GM18517 (cell line): ENCODE data around the gene SLC9A5.

Source experiments
- ATAC-seq: cut with Tn5 transposase; IDR thresholded peaks from one replicate; pipeline ENCODE4 v1.9.1; 2021; ENCODE audit warnings: mild to moderate bottlenecking, moderate library complexity; ENCODE audit not compliant: unreplicated experiment

The SLC9A5 gene

GRCh38 chr16:67238806-67239470 is 9.8 kb upstream of the SLC9A5 start:
- ATAC-seq = no peak

- ATAC-seq = no peak
Observed at GRCh38 chr16:67240506-67240905, 8.3 kb upstream of the SLC9A5 start.

DNA sequence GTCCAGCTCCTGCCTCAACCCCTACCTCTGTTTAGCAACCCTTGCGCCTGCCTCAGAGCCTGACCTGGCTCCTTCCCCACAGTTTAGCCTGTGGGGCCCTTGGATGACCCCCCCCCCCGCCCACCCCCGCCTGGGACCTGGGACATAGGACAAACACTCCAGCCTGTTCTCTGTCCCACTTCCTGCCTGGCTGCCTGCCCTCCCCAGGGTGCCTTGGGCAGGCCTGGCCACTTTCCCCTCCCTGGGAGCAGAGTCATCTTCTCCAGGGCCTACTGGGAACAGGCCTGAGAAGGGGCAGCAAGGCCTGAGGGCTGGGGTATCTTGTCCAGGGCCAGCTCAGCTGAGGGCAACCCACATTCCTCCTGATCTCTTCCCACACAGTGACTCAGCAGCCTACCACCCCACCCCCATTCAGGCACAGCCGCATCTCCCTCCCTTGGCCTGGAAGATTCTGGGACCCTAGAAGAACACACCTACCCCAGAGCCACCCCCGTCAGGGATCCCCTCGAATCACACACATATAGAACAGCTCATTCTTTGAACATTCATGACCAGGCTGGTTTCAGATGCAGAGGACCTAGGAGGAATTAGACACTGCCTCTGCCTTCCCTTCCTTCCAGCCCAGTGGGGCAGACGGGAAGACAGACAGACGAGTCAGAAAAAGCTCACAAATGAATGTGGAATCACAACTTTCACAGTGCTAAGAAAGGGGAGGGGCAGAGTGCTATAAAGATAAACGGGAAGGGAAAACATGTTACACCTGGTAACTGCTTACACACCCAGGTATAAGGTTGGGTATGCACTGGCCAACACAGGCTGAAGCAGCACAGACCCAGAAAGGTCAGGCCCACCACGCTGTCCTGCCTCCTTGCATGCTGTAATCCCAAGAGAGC is 7.5 kb upstream of the SLC9A5 start:
- ATAC-seq = no peak

DNA sequence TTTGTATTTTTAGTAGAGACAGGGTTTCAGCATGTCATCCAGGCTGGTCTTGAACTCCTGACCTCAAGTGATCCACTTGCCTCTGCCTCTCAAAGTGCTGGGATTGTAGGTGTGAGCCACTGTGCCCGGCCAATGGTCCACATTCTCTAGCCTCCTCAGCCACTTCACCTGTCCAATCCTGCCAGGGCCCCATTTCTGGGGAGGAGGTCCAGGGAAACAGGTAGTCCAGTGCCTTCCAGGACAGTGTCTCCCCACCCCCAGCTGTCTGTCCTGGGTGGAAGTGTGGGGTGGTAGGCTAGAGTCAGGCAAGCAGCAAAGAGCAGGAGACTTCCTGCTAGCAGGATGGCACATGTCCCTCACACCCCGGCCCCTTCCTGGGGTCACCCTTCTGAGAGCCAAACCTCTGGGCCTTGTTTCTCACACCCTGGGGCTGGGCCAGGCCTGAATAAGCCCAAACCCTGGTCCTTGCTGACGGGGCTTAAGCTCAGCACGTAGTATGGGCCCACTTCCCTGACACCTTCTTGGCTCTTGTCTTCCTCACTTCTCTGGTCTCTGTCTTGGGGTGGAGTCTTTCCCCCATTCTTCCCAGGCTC is 6.5 kb upstream of the SLC9A5 start:
- no peak for ATAC-seq

DNA sequence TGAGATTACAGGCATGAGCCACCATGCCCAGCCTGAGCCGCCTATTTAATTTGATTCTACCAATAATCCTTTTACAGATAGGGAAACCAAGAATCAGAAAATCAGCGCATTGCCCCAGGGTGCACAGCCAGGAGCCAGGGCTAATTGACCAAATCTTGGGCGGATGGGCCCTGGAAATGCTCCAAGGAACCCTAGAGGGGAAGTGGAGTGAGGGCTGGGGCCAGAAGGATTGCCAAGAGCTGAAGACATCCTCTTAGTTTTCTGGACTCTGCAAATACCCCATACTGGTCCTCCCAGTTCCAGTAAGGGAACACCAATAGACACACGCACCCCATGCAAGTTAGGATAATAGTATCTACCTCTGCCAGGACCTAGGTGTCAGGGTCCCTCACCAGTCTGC is 5.3 kb upstream of the SLC9A5 start:
- no peak for ATAC-seq

DNA sequence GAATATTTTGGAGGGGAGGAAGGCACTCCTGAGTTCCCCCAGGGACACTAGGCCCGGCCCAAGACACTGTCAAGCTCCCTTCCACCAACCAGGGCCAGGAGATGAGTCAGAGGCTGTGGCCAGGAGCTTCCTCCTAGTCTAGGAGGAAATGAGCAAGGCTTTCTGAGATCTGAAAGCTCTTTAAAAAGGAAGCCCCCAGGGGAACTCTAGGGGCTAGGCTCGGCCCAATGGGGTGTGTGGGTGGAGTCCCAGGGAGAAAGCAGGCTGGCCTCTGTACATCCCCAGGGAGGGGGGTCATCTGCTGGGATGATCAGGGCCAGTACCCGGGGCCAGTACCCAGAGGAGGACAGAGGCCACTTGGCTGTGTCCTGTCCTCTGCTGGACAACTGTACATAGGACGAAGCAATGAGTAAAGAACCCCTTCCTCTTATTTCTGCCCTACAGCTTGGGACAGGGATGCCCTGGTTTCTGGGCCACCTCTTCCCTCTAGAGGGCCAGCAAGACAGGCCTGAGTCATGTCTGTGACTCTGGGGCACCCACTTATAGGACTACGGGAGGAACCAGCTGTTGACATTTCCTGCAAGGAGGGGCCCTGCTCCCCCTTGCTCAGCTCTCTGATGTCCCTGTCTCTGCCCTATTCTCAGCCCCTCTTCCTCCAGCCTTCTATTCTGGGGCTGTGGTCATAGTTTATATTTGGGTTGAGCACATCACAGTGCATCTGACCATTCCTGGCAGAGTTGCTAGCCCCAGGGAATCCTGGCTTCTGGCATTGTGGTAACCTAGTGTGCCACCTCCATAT is 4.2 kb upstream of the SLC9A5 start:
- ATAC-seq = peak; percentile 54

DNA sequence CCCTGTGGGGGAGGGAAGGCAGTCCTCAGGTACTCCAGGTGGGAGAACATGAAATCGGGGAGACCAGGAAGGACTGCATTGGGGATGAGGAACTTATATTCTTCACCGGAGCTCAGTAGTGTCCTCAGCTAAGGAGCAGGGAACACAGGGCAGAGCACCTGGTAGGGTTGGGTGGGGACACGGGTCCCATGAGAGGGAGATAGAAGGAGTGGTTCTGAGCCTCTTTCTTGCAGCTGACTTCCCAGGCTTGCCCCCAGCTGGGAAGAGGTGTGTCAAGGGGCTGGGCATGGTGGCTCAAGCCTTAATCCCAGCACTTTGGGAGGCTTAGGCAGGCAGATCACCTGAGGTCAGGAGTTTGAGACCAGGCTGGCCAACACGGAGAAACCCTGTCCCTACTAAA is 3.6 kb upstream of the SLC9A5 start:
- ATAC-seq = no peak

- no peak for ATAC-seq
Observed at GRCh38 chr16:67245674-67246080, 3.1 kb upstream of the SLC9A5 start.

- ATAC-seq = peak; percentile 22
Observed at GRCh38 chr16:67246081-67246755, 2.6 kb upstream of the SLC9A5 start.

- peak; percentile 17 for ATAC-seq
Observed at GRCh38 chr16:67246756-67247191, 2.0 kb upstream of the SLC9A5 start.

- peak; percentile 48 for ATAC-seq
Observed at GRCh38 chr16:67247192-67248072, 1.3 kb upstream of the SLC9A5 start, which contains the start of gene FHOD1. TSS of gene FHOD1 (minus strand) at chr16:67247481. CDS start at chr16:67247410, 71 bp downstream.

GRCh38 chr16:67248073-67248400 is 742 bp upstream of the SLC9A5 start:
- ATAC-seq = no peak

DNA sequence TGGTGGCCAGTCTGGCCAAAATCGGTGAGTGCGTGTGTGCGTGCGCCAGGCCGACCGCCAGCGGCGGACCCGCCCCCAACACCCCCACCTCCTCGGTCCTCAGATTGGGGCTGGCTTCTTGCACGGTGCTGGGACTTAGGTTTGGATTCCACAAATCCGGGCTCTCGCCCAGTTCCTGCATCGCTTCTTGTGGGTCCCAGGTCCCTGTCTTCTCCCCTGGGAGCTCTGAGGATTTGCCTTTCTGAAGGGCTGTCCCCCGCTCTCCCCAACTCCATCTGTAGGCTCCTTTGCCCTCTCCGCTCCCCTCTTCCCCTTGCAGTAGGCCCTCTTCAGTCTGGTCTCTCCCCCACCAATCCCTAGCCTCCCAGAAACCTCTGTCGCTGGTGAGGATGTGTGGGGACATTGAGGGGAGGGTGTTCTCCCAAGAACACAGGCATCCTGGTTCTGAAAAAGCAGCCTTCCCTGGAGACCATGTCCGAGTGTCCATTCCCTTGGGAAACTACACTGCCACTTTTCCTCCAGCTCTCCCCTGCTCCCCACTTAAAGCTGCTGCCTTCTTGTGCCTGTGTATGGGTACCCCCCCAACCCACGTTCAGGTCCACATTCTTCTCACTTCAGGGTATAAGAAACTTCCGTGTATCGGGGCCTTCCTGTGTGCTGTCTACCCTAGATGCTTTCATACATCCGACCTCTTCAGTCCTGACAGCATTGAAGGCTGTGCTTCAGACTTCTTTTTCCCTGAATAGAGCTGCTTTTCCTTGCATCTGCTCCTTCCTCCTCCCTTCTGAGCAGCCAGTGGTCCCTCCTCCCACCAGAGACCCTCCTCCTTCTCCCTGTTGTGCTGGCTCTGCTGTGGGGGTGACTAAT is 632 bp downstream of the SLC9A5 start:
- no peak for ATAC-seq

DNA sequence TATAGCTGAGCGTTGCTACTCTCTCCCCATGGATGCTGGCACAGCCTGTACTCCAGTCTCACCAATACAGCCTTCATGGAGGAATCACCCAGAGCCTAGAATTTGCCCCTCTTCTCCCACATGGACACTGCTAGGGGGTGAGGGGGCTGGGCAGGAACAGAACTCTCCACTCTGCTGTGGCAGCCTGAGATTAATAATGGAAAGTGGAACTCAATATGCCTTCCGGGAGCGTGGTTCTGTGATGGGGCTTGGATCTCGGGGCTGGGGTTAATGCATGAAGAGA is 1.2 kb downstream of the SLC9A5 start:
- ATAC-seq = no peak

- ATAC-seq = no peak
Observed at GRCh38 chr16:67252609-67253497, 4.1 kb downstream of the SLC9A5 start.

- no peak for ATAC-seq
Observed at GRCh38 chr16:67254801-67255552, 6.2 kb downstream of the SLC9A5 start.
